ENCODE results near the gene FTO.

DNA sequence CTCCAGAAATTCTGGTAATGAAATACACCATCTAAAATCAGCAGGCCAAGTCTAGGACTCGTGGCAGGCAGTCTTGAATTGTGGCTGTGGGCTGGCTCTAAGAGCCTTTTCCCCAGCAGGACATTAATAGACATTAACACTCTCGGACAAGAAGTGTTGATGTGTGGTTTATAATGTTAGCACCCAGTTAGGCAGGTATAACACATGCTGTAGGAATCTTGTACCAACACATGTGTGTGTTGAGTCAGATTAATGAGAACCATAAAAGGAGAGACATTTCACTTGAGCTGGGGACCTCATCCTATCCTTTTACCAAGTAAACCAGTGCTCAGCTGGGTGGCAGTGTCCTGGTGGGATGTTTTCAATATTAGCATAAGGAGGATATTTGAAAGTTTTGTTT is 264.5 kb downstream of the FTO start:
- TF ChIP-seq, protein P1, sequence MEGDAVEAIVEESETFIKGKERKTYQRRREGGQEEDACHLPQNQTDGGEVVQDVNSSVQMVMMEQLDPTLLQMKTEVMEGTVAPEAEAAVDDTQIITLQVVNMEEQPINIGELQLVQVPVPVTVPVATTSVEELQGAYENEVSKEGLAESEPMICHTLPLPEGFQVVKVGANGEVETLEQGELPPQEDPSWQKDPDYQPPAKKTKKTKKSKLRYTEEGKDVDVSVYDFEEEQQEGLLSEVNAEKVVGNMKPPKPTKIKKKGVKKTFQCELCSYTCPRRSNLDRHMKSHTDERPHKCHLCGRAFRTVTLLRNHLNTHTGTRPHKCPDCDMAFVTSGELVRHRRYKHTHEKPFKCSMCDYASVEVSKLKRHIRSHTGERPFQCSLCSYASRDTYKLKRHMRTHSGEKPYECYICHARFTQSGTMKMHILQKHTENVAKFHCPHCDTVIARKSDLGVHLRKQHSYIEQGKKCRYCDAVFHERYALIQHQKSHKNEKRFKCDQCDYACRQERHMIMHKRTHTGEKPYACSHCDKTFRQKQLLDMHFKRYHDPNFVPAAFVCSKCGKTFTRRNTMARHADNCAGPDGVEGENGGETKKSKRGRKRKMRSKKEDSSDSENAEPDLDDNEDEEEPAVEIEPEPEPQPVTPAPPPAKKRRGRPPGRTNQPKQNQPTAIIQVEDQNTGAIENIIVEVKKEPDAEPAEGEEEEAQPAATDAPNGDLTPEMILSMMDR (IDR thresholded peaks at IDR 0.05 in 4 of 5, conservative IDR thresholded peaks at IDR 0.05 in 1 of 5): no peak
- TF ChIP-seq POLR2A (IDR thresholded peaks at IDR 0.05): no peak

All from gastrocnemius medialis (tissue), 4 donors.